HL-60 (cell line): ENCODE results near the gene ELAVL3.

Source experiments
- GABPA ChIP-seq: IDR thresholded peaks from 2 replicates; pipeline ENCODE4 v1.6.1; 2012; ENCODE audit warnings: low read depth
- POLR2AphosphoS5 ChIP-seq: IDR thresholded peaks from 2 replicates; pipeline ENCODE4 v1.6.1; 2012; ENCODE audit warnings: low read depth
- SPI1 ChIP-seq: IDR thresholded peaks from 2 replicates; pipeline ENCODE4 v1.6.1; 2012; ENCODE audit warnings: low read depth, mild to moderate bottlenecking, borderline replicate concordance
- TF ChIP-seq, protein P1 (sequence below): IDR thresholded peaks from one replicate; pipeline ENCODE4 v1.5.1; 2011; ENCODE audit warnings: low read length, control low read depth, inconsistent platforms; ENCODE audit not compliant: insufficient read depth

DNA sequence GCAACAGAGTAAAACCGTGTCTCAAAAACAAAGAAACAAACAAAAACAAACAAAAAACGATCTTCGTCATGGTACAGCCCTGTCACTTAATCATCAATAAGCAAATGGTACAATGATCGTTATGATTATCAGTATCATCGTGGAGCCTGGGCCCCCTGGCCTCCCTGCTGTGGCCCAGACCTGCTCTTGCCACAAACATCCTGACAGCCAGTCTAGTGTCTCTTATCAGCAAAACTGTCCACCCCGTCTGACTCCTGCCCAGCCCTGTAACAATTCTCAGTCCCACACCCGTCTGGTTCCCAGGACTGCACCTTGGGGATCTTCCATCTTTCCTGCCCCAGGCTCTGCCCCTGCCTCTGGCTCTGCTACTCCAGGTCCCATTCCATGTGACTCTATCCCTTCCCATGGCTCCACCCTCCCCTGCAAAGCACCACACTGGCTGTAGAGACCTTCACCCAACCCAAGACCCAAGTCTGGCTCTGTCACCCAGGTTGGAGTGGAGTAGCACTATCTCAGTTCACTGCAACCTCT is 19.1 kb upstream of the ELAVL3 start:
- TF ChIP-seq, protein P1, sequence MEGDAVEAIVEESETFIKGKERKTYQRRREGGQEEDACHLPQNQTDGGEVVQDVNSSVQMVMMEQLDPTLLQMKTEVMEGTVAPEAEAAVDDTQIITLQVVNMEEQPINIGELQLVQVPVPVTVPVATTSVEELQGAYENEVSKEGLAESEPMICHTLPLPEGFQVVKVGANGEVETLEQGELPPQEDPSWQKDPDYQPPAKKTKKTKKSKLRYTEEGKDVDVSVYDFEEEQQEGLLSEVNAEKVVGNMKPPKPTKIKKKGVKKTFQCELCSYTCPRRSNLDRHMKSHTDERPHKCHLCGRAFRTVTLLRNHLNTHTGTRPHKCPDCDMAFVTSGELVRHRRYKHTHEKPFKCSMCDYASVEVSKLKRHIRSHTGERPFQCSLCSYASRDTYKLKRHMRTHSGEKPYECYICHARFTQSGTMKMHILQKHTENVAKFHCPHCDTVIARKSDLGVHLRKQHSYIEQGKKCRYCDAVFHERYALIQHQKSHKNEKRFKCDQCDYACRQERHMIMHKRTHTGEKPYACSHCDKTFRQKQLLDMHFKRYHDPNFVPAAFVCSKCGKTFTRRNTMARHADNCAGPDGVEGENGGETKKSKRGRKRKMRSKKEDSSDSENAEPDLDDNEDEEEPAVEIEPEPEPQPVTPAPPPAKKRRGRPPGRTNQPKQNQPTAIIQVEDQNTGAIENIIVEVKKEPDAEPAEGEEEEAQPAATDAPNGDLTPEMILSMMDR = no peak
- TF ChIP-seq GABPA = no peak
- no peak for TF ChIP-seq POLR2AphosphoS5
- TF ChIP-seq SPI1 = no peak
